ENCODE data around the gene PYDC1.
A peak's percentile ranks its signal among the peaks of the same experiment; 100 is the strongest.
"Not testable (repeated sequence)": the region's sequence is repeated elsewhere in the genome, so short reads cannot be mapped to it uniquely, and the experiment has no call there.

The PYDC1 gene

DNA sequence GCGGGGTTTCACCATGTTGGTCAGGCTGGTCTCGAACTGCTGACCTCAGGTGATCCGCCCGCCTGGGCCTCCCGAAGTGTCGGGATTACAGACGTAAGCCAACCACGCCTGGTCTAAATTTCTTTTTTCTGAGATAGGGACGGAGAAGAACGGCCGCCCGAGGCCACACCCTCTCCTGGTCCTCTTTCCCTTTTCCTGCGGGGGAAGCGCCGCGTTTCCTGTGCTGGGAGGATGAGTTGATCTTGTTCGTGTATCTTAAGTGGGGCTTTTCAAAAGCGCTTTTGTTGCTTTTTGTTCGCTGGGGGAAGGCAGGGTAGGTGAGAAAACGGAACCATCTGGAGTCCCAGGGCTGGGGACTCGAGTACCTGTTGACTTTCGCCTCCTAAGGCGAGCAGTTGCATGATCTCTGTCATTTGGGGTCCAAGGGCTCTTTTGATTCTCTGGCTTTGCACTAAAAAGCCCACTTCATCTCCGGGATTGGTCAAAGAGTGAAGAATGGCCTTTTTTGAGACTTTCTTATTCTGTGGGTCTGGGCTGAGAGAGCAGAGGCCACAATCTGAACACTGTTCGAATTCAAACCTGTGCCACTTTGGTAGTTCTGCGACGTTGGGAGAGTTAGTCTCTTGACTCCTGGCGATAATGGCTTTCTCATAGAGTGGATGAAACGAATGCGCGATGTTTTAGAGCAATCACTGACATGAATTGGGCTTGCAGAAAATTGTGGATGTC lies 35.7 kb downstream of the PYDC1 start:
- no peak for DNase-seq (ENCODE audit: extremely low read depth, low read depth)
- TF ChIP-seq, protein P1, sequence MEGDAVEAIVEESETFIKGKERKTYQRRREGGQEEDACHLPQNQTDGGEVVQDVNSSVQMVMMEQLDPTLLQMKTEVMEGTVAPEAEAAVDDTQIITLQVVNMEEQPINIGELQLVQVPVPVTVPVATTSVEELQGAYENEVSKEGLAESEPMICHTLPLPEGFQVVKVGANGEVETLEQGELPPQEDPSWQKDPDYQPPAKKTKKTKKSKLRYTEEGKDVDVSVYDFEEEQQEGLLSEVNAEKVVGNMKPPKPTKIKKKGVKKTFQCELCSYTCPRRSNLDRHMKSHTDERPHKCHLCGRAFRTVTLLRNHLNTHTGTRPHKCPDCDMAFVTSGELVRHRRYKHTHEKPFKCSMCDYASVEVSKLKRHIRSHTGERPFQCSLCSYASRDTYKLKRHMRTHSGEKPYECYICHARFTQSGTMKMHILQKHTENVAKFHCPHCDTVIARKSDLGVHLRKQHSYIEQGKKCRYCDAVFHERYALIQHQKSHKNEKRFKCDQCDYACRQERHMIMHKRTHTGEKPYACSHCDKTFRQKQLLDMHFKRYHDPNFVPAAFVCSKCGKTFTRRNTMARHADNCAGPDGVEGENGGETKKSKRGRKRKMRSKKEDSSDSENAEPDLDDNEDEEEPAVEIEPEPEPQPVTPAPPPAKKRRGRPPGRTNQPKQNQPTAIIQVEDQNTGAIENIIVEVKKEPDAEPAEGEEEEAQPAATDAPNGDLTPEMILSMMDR (IDR thresholded peaks at IDR 0.05; ENCODE audit: low read depth, low read length) = no peak

- TF ChIP-seq, protein P1 (IDR thresholded peaks at IDR 0.05; ENCODE audit: low read depth, low read length) = no peak
- DNase-seq (ENCODE audit: extremely low read depth, low read depth) = peak; percentile 81
Measured at GRCh38 chr16:31179747-31180459, 37.0 kb downstream of the PYDC1 start, which contains the start of gene FUS. Gene FUS (plus strand): TSS chr16:31180139. CDS start chr16:31180215, 76 bp downstream.

DNA sequence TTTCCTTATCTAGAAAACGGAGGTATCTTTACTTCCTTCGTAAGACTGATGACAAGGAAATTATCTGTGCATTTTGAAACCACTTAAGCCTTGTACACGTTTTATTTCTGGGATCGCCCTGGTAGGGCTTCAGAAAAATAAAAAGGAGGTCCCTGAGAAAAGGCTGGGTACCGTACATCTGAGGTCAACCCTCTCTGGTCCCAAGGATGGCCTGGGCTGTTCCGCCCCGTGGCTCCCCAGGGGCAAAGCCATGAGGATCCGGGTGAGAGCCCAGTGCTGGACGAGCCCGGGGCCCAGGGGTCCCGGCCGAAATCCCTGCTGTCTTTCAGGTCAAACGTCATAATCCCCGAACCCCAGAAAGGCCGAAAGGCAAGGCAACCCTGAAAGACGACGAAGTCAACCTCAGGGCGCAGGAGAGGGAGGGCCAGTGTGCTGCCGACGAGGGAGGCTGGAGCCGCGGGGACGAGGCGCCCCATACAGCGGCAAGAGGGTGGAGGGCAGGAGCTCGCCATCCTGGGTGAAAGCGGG lies 37.7 kb downstream of the PYDC1 start:
- TF ChIP-seq, protein P1 (IDR thresholded peaks at IDR 0.05; ENCODE audit: low read depth, low read length) = no peak
- DNase-seq (ENCODE audit: extremely low read depth, low read depth) = no peak

- DNase-seq (ENCODE audit: extremely low read depth, low read depth) = no peak
- TF ChIP-seq, protein P1 (IDR thresholded peaks at IDR 0.05; ENCODE audit: low read depth, low read length) = no peak
Measured at GRCh38 chr16:31177136-31177535, 39.8 kb downstream of the PYDC1 start.

GRCh38 chr16:31170048-31170447 lies 46.9 kb downstream of the PYDC1 start:
- DNase-seq (ENCODE audit: extremely low read depth, low read depth) = not testable (repeated sequence)

GRCh38 chr16:31168848-31169247 lies 48.1 kb downstream of the PYDC1 start:
- no peak for DNase-seq (ENCODE audit: extremely low read depth, low read depth)
- TF ChIP-seq, protein P1 (IDR thresholded peaks at IDR 0.05; ENCODE audit: low read depth, low read length) = no peak

DNA sequence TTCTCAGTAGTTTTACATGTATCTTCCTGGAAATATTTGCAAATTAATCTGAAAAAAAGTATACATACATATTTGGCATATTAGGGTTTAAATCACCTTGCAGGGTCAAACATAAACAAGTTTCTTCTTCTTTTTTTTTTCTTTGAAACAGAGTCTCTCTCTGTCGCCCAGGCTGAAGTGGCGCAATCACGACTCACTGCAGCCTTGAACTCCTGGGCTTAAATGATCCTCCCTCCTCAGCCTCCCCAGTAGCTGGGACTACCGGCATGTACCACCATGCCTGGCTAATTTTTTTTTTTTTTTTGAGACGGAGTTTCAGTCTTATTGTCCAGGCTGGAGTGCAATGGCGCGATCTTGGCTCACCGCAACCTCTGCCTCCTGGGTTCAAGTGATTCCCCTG lies 49.6 kb downstream of the PYDC1 start:
- TF ChIP-seq, protein P1 (IDR thresholded peaks at IDR 0.05; ENCODE audit: low read depth, low read length) = no peak
- DNase-seq (ENCODE audit: extremely low read depth, low read depth) = no peak

Data from AG09319 (cell line).